Measurements from ENCODE around the gene ADAMTS20.

DNA sequence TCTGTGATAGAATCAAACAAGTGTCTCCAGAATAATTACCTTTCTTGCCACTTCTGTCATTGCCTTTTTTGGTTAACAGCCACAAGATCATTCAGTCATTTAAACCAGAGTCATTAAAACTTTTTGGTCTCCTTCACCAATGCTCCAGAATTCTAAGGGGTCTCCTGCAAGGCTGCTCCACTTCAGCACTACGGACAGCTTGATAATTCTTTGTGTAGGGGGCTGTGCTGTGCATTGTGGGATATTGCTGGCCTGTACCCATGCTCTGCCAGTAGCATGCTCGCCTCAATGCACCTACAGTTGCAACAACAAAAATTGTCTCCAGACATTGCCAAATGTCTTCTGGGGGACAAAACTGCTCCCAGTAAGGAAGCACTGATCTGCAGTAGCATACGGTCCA is 7.3 kb downstream of the ADAMTS20 start:
- TF ChIP-seq CTCF (conservative IDR thresholded peaks at IDR 0.05): no peak
- no peak for TF ChIP-seq ZFX (IDR thresholded peaks at IDR 0.05)
